Measurements from ENCODE around the gene LRP10. TPM values are rescaled to one million over a fixed set of nuclear protein-coding genes. Genes with fewer than 3 reads are reported as not detected.

The LRP10 gene
- total and polyA plus RNA-seq, 12 donors = 10.3 to 101 (median 48.0) TPM

DNA sequence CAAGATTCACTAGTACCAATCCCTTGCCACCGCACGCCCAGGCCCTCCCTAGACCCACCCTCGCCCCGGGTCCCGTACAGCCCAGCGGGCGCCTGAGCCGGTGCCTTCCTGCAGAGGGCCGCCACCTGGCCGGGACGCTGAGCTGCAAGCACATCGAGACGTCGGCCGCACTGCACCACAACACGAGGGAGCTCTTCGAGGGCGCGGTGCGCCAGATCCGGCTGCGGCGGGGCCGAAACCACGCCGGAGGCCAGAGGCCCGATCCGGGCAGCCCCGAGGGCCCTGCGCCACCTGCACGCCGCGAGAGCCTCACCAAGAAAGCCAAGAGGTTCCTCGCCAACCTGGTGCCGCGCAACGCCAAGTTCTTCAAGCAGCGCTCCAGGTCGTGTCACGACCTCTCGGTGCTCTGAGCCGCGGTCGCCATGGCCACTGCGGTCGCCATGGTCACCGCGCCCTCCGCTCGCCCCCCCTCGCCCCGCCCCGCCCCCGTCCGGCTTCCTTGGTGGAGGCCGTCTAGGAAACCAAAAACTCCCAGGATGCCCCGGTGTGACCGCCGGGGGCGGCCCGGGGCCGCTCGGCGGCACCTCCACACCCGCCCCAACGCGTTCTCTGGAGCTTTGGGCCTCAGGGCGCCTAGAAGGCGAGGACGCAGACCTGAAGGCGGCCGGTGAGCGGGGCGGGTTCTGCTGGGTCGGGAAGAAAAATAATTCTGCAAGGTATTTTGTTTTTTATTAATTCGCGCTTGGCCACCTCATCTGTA, 15.1 kb downstream of the LRP10 start:
- TF ChIP-seq, protein P1, sequence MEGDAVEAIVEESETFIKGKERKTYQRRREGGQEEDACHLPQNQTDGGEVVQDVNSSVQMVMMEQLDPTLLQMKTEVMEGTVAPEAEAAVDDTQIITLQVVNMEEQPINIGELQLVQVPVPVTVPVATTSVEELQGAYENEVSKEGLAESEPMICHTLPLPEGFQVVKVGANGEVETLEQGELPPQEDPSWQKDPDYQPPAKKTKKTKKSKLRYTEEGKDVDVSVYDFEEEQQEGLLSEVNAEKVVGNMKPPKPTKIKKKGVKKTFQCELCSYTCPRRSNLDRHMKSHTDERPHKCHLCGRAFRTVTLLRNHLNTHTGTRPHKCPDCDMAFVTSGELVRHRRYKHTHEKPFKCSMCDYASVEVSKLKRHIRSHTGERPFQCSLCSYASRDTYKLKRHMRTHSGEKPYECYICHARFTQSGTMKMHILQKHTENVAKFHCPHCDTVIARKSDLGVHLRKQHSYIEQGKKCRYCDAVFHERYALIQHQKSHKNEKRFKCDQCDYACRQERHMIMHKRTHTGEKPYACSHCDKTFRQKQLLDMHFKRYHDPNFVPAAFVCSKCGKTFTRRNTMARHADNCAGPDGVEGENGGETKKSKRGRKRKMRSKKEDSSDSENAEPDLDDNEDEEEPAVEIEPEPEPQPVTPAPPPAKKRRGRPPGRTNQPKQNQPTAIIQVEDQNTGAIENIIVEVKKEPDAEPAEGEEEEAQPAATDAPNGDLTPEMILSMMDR (IDR thresholded peaks at IDR 0.05) = peak in 4 of 9 donors; percentile 6 to 21 (median 14)
- peak overlapping the region in 7 of 10 donors; percentile 1 to 54 (median 27) for H3K27ac ChIP-seq
- peaks cover 0 to 31% (median 7%) of the 10 kb centered on the region in 9 donors for H3K4me1 ChIP-seq
- WGBS, 2 donors = 5% methylated on average over 76 to 77 of the region's 77 CpGs
- H3K27me3 ChIP-seq = peaks cover 0 to 10% (median 3%) of the 10 kb centered on the region in 7 donors
- DNase-seq (peak; percentile 70 to 77), ATAC-seq (peak; percentile 77 to 92 (median 80))
- intact Hi-C loops (cut with DNase I) = no loop called here
- H3K4me3 ChIP-seq = peak overlapping the region; percentile 33 to 67 (median 58)
- H3K9me3 ChIP-seq = no peaks in the 10 kb centered on the region
- no peaks in the 10 kb centered on the region for H3K36me3 ChIP-seq

DNA sequence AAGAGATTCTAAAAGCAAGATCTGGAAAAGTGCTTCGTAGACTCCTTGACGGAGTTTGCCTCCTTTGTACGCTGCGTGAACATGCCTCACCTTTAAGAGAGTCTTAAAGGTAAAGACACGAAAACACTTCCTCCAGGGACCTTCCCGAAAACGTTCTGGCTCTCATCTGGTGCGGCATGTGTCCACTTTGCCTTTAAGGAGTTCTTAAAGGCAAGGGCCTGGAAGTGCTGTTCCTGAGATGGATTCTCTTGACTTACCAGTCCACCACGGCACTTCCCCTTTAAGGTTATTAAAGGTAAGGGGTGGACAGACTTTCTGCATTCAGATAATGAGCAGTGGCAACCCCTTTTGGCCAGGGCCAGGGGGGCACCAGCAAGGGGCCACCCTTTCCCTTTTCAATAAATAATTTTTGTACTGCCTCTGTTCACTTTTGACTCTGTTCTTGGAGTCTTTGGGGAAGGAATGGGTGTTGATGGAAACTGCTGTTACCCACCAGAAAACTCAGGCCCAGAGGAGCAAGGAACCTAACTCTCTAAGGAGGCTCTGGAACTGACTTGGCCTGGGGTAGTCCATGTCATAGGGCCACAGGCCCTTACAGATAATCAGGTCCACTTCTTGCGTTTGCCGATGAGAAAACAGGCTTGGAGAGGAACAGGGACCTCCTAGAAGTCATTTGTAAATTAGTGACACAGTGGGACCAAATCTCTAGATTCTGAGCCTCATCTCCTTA, 15.9 kb downstream of the LRP10 start:
- peak overlapping the region; percentile 33 to 67 (median 58) for H3K4me3 ChIP-seq
- ATAC-seq = peak in 7 of 8 donors; percentile 24 to 58 (median 34)
- intact Hi-C loops (cut with DNase I) = no loop called here
- TF ChIP-seq, protein P1 (IDR thresholded peaks at IDR 0.05) = no peak
- H3K27ac ChIP-seq = peak overlapping the region in 6 of 10 donors; percentile 1 to 54 (median 30)
- 33 to 36% methylated on average over 11 of the region's 11 CpGs for WGBS, 2 donors
- no peaks in the 10 kb centered on the region for H3K36me3 ChIP-seq
- no peaks in the 10 kb centered on the region for H3K9me3 ChIP-seq
- H3K4me1 ChIP-seq = peaks cover 0 to 27% (median 7%) of the 10 kb centered on the region in 9 donors
- H3K27me3 ChIP-seq = peaks cover 0 to 10% (median 3%) of the 10 kb centered on the region in 7 donors
- no peak for DNase-seq

DNA sequence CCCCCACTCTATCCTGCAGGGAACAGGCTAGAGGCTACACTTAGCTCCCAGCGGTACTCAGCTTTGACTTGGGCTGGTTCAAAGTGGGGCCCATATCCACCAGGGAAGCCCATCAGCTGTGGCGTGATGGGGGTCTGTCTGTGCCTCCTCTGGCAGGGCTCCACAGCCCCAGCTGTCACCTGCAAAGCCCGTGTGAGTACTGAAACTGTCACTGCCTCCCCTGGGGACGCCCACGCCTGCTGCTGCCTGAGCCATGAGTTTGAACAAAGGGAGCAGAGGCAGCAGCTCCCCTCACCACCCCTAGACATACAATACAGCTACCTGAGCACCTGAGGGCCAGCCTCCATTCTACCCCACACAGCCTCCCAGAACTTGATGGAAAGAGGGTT, 16.4 kb downstream of the LRP10 start:
- TF ChIP-seq, protein P1 (IDR thresholded peaks at IDR 0.05) = no peak
- no peak overlapping the region for H3K4me3 ChIP-seq
- WGBS, 2 donors = 77 to 81% methylated on average over 5 of the region's 5 CpGs
- peaks cover 0 to 23% (median 7%) of the 10 kb centered on the region in 9 donors for H3K4me1 ChIP-seq
- peak overlapping the region in 1 of 10 donors; percentile 54 for H3K27ac ChIP-seq
- no peaks in the 10 kb centered on the region for H3K36me3 ChIP-seq
- DNase-seq (no peak), ATAC-seq (no peak)
- intact Hi-C loops (cut with DNase I) = no loop called here
- no peaks in the 10 kb centered on the region for H3K9me3 ChIP-seq
- peaks cover 0 to 10% (median 3%) of the 10 kb centered on the region in 7 donors for H3K27me3 ChIP-seq

DNA sequence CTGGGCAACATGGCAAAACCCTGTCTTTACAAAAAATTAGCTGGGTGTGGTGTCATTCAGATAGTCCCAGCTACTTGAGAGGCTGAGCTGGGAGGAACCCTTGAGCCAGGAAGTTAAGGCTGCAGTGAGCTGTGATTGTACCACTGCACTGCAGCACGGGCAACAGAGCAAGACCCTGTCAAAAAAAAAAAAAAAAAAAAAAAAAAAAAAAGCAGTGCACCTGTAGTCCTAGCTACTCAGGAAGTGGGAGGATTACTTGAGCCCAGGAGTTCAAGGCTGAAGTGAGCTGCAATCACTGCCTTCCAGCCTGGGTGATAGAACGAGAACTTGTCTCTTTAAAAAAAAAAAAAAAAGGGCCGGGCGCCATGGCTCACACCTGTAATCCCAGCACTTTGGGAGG, 17.1 kb downstream of the LRP10 start:
- Histone ChIP-seq H3K27ac (no peak overlapping the region), H3K4me1 (peaks cover 0 to 23% (median 7%) of the 10 kb centered on the region in 9 donors), H3K9me3 (no peaks in the 10 kb centered on the region), H3K4me3 (no peak overlapping the region), H3K36me3 (peaks cover 0 to 3% (median 0%) of the 10 kb centered on the region in 9 donors), H3K27me3 (peaks cover 0 to 10% (median 0%) of the 10 kb centered on the region in 7 donors)
- no peak for DNase-seq
- WGBS, 2 donors = 85 to 86% methylated on average over 4 of the region's 4 CpGs
- ATAC-seq = no peak
- TF ChIP-seq, protein P1 (IDR thresholded peaks at IDR 0.05) = no peak
- intact Hi-C loops (cut with DNase I) = no loop called here

Measured in heart right ventricle (tissue), 16 donors.